Erythroblast (primary cell): Measurements from ENCODE around the gene ZNF236.

Experiments
- GATA1 ChIP-seq: IDR thresholded peaks from 2 replicates; pipeline ENCODE4 v1.6.1; 2011; ENCODE audit warnings: low read depth, mild to moderate bottlenecking, control low read depth, low read length, moderate library complexity
- POLR2A ChIP-seq: IDR thresholded peaks from 2 replicates; pipeline ENCODE4 v1.6.1; 2011; ENCODE audit warnings: mild to moderate bottlenecking, low read length

DNA sequence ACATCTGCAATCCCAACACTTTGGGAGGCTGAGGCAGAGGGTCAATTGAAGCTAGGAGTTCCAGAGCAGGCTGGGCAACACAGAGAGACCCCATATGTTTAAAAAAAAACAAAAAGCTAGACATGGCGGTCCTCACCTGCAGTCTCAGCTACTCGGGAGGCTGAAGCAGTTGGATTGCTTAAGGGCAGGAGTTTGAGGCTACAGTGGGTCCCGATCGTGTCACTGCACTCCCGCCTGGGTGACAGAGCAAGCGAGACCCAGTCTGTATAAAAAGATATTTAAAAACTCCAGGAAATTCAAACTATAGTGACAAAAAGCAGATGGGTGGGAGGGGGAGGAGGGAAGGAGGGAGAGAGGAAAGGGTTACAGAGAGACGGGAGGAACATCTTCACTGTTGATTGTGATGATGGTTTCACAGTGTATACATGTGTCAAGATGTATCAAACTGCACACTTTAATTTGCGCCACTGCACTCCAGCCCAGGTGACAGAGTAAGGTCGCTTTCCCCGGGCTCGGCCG, 942 bp upstream of the ZNF236 start:
- TF ChIP-seq POLR2A (no peak), GATA1 (no peak)
